HepG2 (cell line): ENCODE results near the gene ANKRD11. TPM values are rescaled to one million over a fixed set of nuclear protein-coding genes. Genes with fewer than 3 reads are reported as not detected.

Source experiments
- ATAC-seq: fragments of 200-7000 bp; cut with Tn5 transposase; 3 replicates; pipeline ENCODE4 v1.9.1; 2020; ENCODE audit warnings: mild to moderate bottlenecking, moderate library complexity
- BruUV-seq: library from RNA; stranded (reverse); fragments of 400-500 nt; replicated peaks from 2 replicates; lab custom pipeline; 2021; lab: Mats Ljungman, UMichigan
- CTCF ChIA-PET: fragments of 300-600 bp; formaldehyde crosslinking; extraction: SDS; loops from one replicate; lab custom pipeline; 2021; ENCODE audit warnings: low total read pairs, inconsistent platforms, low intra/inter-chr PET ratio; lab: Yijun Ruan, JAX
- POLR2A ChIA-PET: fragments of 350-600 bp; sonication (Branson Sonifier 250); formaldehyde crosslinking; loops from one replicate; lab custom pipeline; 2020; ENCODE audit warnings: antibody characterized with exemption, inconsistent platforms; lab: Yijun Ruan, JAX
- DNase-seq: peaks from one replicate; pipeline ENCODE4 v3.0.0-alpha.2; 2015; ENCODE audit warnings: low spot score
- FAIRE-seq: peaks from 3 replicates; lab custom pipeline; 2011; peaks lifted over from hg19 to GRCh38; lab: Jason Lieb, UNC
- H2AFZ ChIP-seq: one replicate; pipeline ENCODE4 v1.6.1; 2011; ENCODE audit warnings: low read length, inconsistent platforms
- H3K27ac ChIP-seq: fragments of 300-600 bp; 3 replicates; pipeline ENCODE4 v1.8.0; 2011; ENCODE audit warnings: mixed run types, mild to moderate bottlenecking, mixed read lengths, low read length, inconsistent platforms; ENCODE audit not compliant: insufficient read depth; ENCODE audit errors: extremely low read length
- H3K27me3 ChIP-seq, 2 experiments: fragments of 200-600 bp in 1 of 2; 2 replicates in 1 of 2; 3 replicates in 1 of 2; pipeline versions ENCODE4 v1.6.0 to v1.8.0; 2011; ENCODE audit warnings: low read length in 2 of 2, mild to moderate bottlenecking in 2 of 2, moderate library complexity in 2 of 2, inconsistent platforms in 1 of 2; ENCODE audit not compliant: insufficient read depth in 2 of 2, control insufficient read depth in 1 of 2
- H3K36me3 ChIP-seq, 2 experiments: fragments of 200-600 bp in 1 of 2; replicated peaks in 1 of 2; 2 replicates in 1 of 2; 3 replicates in 1 of 2; pipeline versions ENCODE4 v1.5.1 to v1.8.0; 2011; ENCODE audit warnings: low read length in 2 of 2, inconsistent platforms in 1 of 2; ENCODE audit not compliant: insufficient read depth in 2 of 2, control insufficient read depth in 1 of 2
- H3K4me1 ChIP-seq: 2 replicates; pipeline ENCODE4 v1.5.1; 2012; ENCODE audit warnings: low read length, inconsistent platforms; ENCODE audit not compliant: insufficient read depth
- H3K4me2 ChIP-seq: 2 replicates; pipeline ENCODE4 v1.6.0; 2011; ENCODE audit warnings: low read depth, low read length, inconsistent platforms
- H3K4me3 ChIP-seq, 3 experiments: fragments of 200-600 bp in 1 of 3; sonication (generic), shearing (Covaris generic) in 1 of 3; replicated peaks in 1 of 3; 2 replicates each; pipeline ENCODE4 v1.5.1; 2011 to 2016; ENCODE audit warnings: low read length in 3 of 3, inconsistent platforms in 2 of 3, low read depth in 2 of 3, mild to moderate bottlenecking in 2 of 3, control low read depth in 1 of 3, mixed read lengths in 1 of 3; ENCODE audit not compliant: insufficient read depth in 1 of 3
- H3K79me2 ChIP-seq: one replicate; pipeline ENCODE4 v1.6.1; 2011; ENCODE audit warnings: low read length, inconsistent platforms; ENCODE audit not compliant: insufficient read depth
- H3K9ac ChIP-seq: 2 replicates; pipeline ENCODE4 v1.6.0; 2011; ENCODE audit warnings: mild to moderate bottlenecking, low read depth, low read length, inconsistent platforms; ENCODE audit not compliant: insufficient read depth
- H3K9me3 ChIP-seq: 2 replicates; pipeline ENCODE4 v1.5.1; 2012; ENCODE audit warnings: mild to moderate bottlenecking, low read length
- H4K20me1 ChIP-seq: 2 replicates; pipeline ENCODE4 v1.6.0; 2011; ENCODE audit warnings: inconsistent platforms, mild to moderate bottlenecking, low read length, moderate library complexity; ENCODE audit not compliant: insufficient read depth
- ARID4A ChIP-seq: sonication (generic); formaldehyde crosslinking; IDR thresholded peaks from 2 replicates; pipeline ENCODE4 v1.5.0; 2020; ENCODE audit warnings: mild to moderate bottlenecking, missing genetic modification reagents, borderline replicate concordance
- MAZ ChIP-seq, 2 experiments: sonication (generic) in 1 of 2; formaldehyde crosslinking in 1 of 2; IDR thresholded peaks; 2 replicates each; pipeline versions ENCODE4 v1.5.0 to v1.6.1; 2012 to 2020; ENCODE audit warnings: low read depth in 2 of 2, mild to moderate bottlenecking in 2 of 2, borderline replicate concordance in 1 of 2, improper control_type of control experiment in 1 of 2, low read length in 1 of 2, missing genetic modification reagents in 1 of 2, moderate library complexity in 1 of 2
- SUZ12 ChIP-seq: fragments of 150-350 bp; IDR thresholded peaks from 2 replicates; pipeline ENCODE4 v1.6.1; 2014; ENCODE audit warnings: low read depth, low read length
- ZMAT5 ChIP-seq: sonication (generic); formaldehyde crosslinking; IDR thresholded peaks from 2 replicates; pipeline ENCODE4 v1.5.0; 2020; ENCODE audit warnings: mild to moderate bottlenecking, low read depth, missing genetic modification reagents, borderline replicate concordance
- ZNF580 ChIP-seq: IDR thresholded peaks from 2 replicates; pipeline ENCODE4 v1.6.1; 2016; ENCODE audit warnings: low read depth, borderline replicate concordance
- ZNF607 ChIP-seq: sonication (generic); formaldehyde crosslinking; IDR thresholded peaks from 2 replicates; pipeline ENCODE4 v1.5.1; 2020; ENCODE audit warnings: missing genetic modification reagents, mild to moderate bottlenecking, borderline replicate concordance
- WGBS: methylation state at CpG from one replicate; pipeline ENCODE4 v1.1.6; 2017; ENCODE audit warnings: low lambda C conversion rate; 5-methylcytosine and 5-hydroxymethylcytosine counted together
- in situ Hi-C: cut with HindIII; loops from 2 replicates; pipeline ENCODE4 v1.10.0; 2017; ENCODE audit warnings: low pct_unique_long_range_greater_than_20kb; ENCODE audit not compliant: extremely low pct_ligation_motif_present
- intact Hi-C: fragments of 100-400 bp; cut with micrococcal nuclease; formaldehyde crosslinking; loops from one replicate; pipeline ENCODE4 v1.10.0; 2022; ENCODE audit not compliant: unreplicated experiment
- polyA plus RNA-seq, 8 experiments: library from polyadenylated mRNA; depleted of rRNA in 3 of 8; stranded (reverse) in 7 of 8; unstranded in 1 of 8; fragments of >200 nt; fragmentation: Illumina TruSeq in 4 of 8; extraction: Trizol in 4 of 8; gene quantifications; 2 replicates each; pipeline versions ENCODE4 v1.2.1 to v1.2.3, GENCODE V29; 2011 to 2016; ENCODE audit warnings: low read depth in 4 of 8, missing spikeins in 1 of 8, mixed read lengths in 1 of 8; ENCODE audit not compliant: insufficient read depth in 1 of 8
- total RNA-seq, 5 experiments: library from RNA; depleted of rRNA; stranded (reverse); fragments of >200 nt; fragmentation: Illumina TruSeq; extraction: Trizol; gene quantifications; 2 replicates each; pipeline ENCODE4 v1.2.3, GENCODE V29; 2016; ENCODE audit warnings: low read depth in 1 of 5
- TF ChIP-seq, protein P1 (sequence below): IDR thresholded peaks from 2 replicates; pipeline ENCODE4 v1.6.1; 2012; ENCODE audit warnings: inconsistent platforms

The ANKRD11 gene
- total and polyA plus RNA-seq, 2 of the 13 experiments (the other 11 are each of a cell fraction or from before 2014, with no cell fraction given), result 21.4 to 38.4 TPM

GRCh38 chr16:89347807-89348206 is 142.6 kb downstream of the ANKRD11 start:
- intact Hi-C loops (no loop called here), in situ Hi-C loops (no loop called here)
- TF ChIP-seq, protein P1, sequence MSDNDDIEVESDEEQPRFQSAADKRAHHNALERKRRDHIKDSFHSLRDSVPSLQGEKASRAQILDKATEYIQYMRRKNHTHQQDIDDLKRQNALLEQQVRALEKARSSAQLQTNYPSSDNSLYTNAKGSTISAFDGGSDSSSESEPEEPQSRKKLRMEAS, result no peak
- TF ChIP-seq MAZ (IDR thresholded peaks at IDR 0.05; ENCODE audit: borderline replicate concordance, low read depth, low read length) (no peak), MAZ (CRISPR knock-in tag; IDR thresholded peaks at IDR 0.05; ENCODE audit: low read depth) (no peak), ZNF580 (CRISPR knock-in tag) (no peak), ZNF607 (CRISPR knock-in tag) (no peak), ARID4A (no peak), SUZ12 (no peak), ZMAT5 (CRISPR knock-in tag) (no peak)
- ChIA-PET CTCF (no interaction called here), POLR2A (no interaction called here)
- no peak overlapping the region for H3K9ac ChIP-seq
- H3K27me3 ChIP-seq, result no peaks in the 10 kb centered on the region
- H3K79me2 ChIP-seq, result peaks cover 99% of the 10 kb centered on the region
- no peak overlapping the region for H3K4me2 ChIP-seq
- FAIRE-seq (no peak), ATAC-seq (no peak), DNase-seq (no peak)
- peaks cover 78% of the 10 kb centered on the region for H3K4me1 ChIP-seq
- peaks cover 98% of the 10 kb centered on the region for H4K20me1 ChIP-seq
- no peaks in the 10 kb centered on the region for H3K9me3 ChIP-seq
- BruUV-seq, result no TSS peak
- WGBS, result 91% methylated on average over 4 of the region's 4 CpGs
- no peak overlapping the region for H3K27ac ChIP-seq
- no peak overlapping the region for H3K4me3 ChIP-seq
- no peak overlapping the region for H2AFZ ChIP-seq
- H3K36me3 ChIP-seq, result peaks cover 12 to 13% of the 10 kb centered on the region in 2 experiments; a peak in 4 of 5 replicates
